Measurements from ENCODE around the gene FGF14. TPM values are rescaled to one million over a fixed set of nuclear protein-coding genes. Genes with fewer than 3 reads are reported as not detected.

FGF14 gene
- polyA plus RNA-seq, 1 of the 3 experiments (the other 2 are of a cell fraction) = 0.20 TPM

GRCh38 chr13:102035969-102036368, 365.9 kb downstream of the FGF14 start:
- TF ChIP-seq, protein P1, sequence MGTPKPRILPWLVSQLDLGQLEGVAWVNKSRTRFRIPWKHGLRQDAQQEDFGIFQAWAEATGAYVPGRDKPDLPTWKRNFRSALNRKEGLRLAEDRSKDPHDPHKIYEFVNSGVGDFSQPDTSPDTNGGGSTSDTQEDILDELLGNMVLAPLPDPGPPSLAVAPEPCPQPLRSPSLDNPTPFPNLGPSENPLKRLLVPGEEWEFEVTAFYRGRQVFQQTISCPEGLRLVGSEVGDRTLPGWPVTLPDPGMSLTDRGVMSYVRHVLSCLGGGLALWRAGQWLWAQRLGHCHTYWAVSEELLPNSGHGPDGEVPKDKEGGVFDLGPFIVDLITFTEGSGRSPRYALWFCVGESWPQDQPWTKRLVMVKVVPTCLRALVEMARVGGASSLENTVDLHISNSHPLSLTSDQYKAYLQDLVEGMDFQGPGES (IDR thresholded peaks at IDR 0.05; ENCODE audit: low read depth, low read length) = no peak
- TF ChIP-seq NRF1 (IDR thresholded peaks at IDR 0.05; ENCODE audit: low read depth, low read length) = no peak
- no peak for TF ChIP-seq TEAD4 (IDR thresholded peaks at IDR 0.05; ENCODE audit: borderline replicate concordance, insufficient read depth)
- TF ChIP-seq RFX5 (IDR thresholded peaks at IDR 0.05; ENCODE audit: low read length) = no peak
- TF ChIP-seq SIN3A (IDR thresholded peaks at IDR 0.05; ENCODE audit: borderline replicate concordance, low read depth, low read length) = no peak
- TF ChIP-seq RCOR1 (IDR thresholded peaks at IDR 0.05; ENCODE audit: low read length) = no peak
- TF ChIP-seq CHD2 (IDR thresholded peaks at IDR 0.05; ENCODE audit: low read length, partially characterized antibody) = no peak
- TF ChIP-seq MXI1 (IDR thresholded peaks at IDR 0.05; ENCODE audit: low read depth, low read length) = no peak
- no peak for TF ChIP-seq RAD21 (IDR thresholded peaks at IDR 0.05; ENCODE audit: low read length)
- no peak for DNase-seq
- no peaks in the 10 kb centered on the region for H3F3A ChIP-seq (replicated peaks; ENCODE audit: insufficient read depth)
- ChIA-PET CTCF (interaction anchor here (0.6 to 1.7 kb wide), 2 partner anchors 10 to 82 kb away, joined by 3 to 5 read pairs; no protein-coding TSS in a partner anchor), POLR2A (no interaction called here)
- H3K9ac ChIP-seq = no peak overlapping the region
- no peaks in the 10 kb centered on the region for H4K20me1 ChIP-seq (ENCODE audit: insufficient read depth)
- H2AFZ ChIP-seq (ENCODE audit: low read depth) = no peak overlapping the region
- no peaks in the 10 kb centered on the region for H3K9me3 ChIP-seq
- H3K79me2 ChIP-seq (ENCODE audit: insufficient read depth) = no peaks in the 10 kb centered on the region
- peaks cover 0 to 7% of the 10 kb centered on the region in 2 experiments; a peak in 2 of 4 replicates for H3K4me1 ChIP-seq (ENCODE audit: control insufficient read depth in 1 of 2, insufficient read depth in 2 of 2, low read depth in 1 of 2, low read length in 1 of 2)
- no peak overlapping the region for H3K4me3 ChIP-seq (ENCODE audit: low read depth in 2 of 2, low read length in 1 of 2)
- no peaks in the 10 kb centered on the region for H3K27me3 ChIP-seq (ENCODE audit: insufficient read depth)
- no peaks in the 10 kb centered on the region for H3K36me3 ChIP-seq (replicated peaks in 1 of 2; ENCODE audit: control insufficient read depth in 1 of 2, insufficient read depth in 2 of 2, low read length in 1 of 2)
- H3K9me2 ChIP-seq = no peaks in the 10 kb centered on the region
- H3K27ac ChIP-seq (ENCODE audit: low read depth in 2 of 2, low read length in 1 of 2) = no peak overlapping the region; a peak in 1 of 4 replicates
- H3K4me2 ChIP-seq = no peak overlapping the region

- H3K9ac ChIP-seq = no peak overlapping the region
- no peak for TF ChIP-seq ELF1 (IDR thresholded peaks at IDR 0.05)
- TF ChIP-seq MXI1 (IDR thresholded peaks at IDR 0.05; ENCODE audit: low read depth, low read length) = no peak
- TF ChIP-seq NFIC (IDR thresholded peaks at IDR 0.05; ENCODE audit: borderline replicate concordance) = no peak
- TF ChIP-seq TEAD4 (IDR thresholded peaks at IDR 0.05; ENCODE audit: borderline replicate concordance, insufficient read depth) = no peak
- TF ChIP-seq GABPA (IDR thresholded peaks at IDR 0.05; ENCODE audit: low read depth) = no peak
- TF ChIP-seq JUND (IDR thresholded peaks at IDR 0.05) = no peak
- TF ChIP-seq RAD21 (IDR thresholded peaks at IDR 0.05; ENCODE audit: low read length) = no peak
- no peak for TF ChIP-seq REST (IDR thresholded peaks at IDR 0.05; ENCODE audit: low read depth, low read length)
- TF ChIP-seq, protein P2, sequence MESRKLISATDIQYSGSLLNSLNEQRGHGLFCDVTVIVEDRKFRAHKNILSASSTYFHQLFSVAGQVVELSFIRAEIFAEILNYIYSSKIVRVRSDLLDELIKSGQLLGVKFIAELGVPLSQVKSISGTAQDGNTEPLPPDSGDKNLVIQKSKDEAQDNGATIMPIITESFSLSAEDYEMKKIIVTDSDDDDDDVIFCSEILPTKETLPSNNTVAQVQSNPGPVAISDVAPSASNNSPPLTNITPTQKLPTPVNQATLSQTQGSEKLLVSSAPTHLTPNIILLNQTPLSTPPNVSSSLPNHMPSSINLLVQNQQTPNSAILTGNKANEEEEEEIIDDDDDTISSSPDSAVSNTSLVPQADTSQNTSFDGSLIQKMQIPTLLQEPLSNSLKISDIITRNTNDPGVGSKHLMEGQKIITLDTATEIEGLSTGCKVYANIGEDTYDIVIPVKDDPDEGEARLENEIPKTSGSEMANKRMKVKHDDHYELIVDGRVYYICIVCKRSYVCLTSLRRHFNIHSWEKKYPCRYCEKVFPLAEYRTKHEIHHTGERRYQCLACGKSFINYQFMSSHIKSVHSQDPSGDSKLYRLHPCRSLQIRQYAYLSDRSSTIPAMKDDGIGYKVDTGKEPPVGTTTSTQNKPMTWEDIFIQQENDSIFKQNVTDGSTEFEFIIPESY (IDR thresholded peaks at IDR 0.05; ENCODE audit: borderline replicate concordance, low read depth) = no peak
- TF ChIP-seq, protein P1 (IDR thresholded peaks at IDR 0.05; ENCODE audit: low read depth, low read length) = no peak
- TF ChIP-seq EZH2phosphoT487 (IDR thresholded peaks at IDR 0.05; ENCODE audit: borderline replicate concordance, low read depth) = no peak
- TF ChIP-seq TCF12 (IDR thresholded peaks at IDR 0.05) = no peak
- no peak for TF ChIP-seq GATA2 (CRISPR knock-in tag; IDR thresholded peaks at IDR 0.05)
- TF ChIP-seq MEF2A (IDR thresholded peaks at IDR 0.05; ENCODE audit: borderline replicate concordance, low read depth) = no peak
These were observed 368.0 kb downstream of the FGF14 start for GRCh38 chr13:102033857-102034331.

More at GRCh38 chr13:102033857-102034331, 368.0 kb downstream of the FGF14 start:
- 65% methylated on average over 5 of the region's 5 CpGs for WGBS (ENCODE audit: low lambda C conversion rate)
- H3K4me1 ChIP-seq (ENCODE audit: control insufficient read depth in 1 of 2, insufficient read depth in 2 of 2, low read depth in 1 of 2, low read length in 1 of 2) = peaks cover 0 to 2% of the 10 kb centered on the region in 2 experiments; a peak in 2 of 4 replicates
- no peaks in the 10 kb centered on the region for H4K20me1 ChIP-seq (ENCODE audit: insufficient read depth)
- ChIA-PET CTCF (interaction anchor here (0.6 to 1.2 kb wide), 5 partner anchors 18 to 697 kb away, joined by 3 to 4 read pairs (median 3); no protein-coding TSS in a partner anchor), POLR2A (no interaction called here)
- H3K36me3 ChIP-seq (replicated peaks in 1 of 2; ENCODE audit: control insufficient read depth in 1 of 2, insufficient read depth in 2 of 2, low read length in 1 of 2) = no peaks in the 10 kb centered on the region
- no peaks in the 10 kb centered on the region for H3K79me2 ChIP-seq (ENCODE audit: insufficient read depth)
- H3K27me3 ChIP-seq (ENCODE audit: insufficient read depth) = no peaks in the 10 kb centered on the region
- no peak overlapping the region for H3K4me2 ChIP-seq
- no peak for DNase-seq
- no peak overlapping the region for H3K4me3 ChIP-seq (ENCODE audit: low read depth in 2 of 2, low read length in 1 of 2)
- no peaks in the 10 kb centered on the region for H3K9me2 ChIP-seq
- no peak overlapping the region for H2AFZ ChIP-seq (ENCODE audit: low read depth)
- H3F3A ChIP-seq (replicated peaks; ENCODE audit: insufficient read depth) = no peaks in the 10 kb centered on the region
- no peaks in the 10 kb centered on the region for H3K9me3 ChIP-seq
- H3K27ac ChIP-seq (ENCODE audit: low read depth in 2 of 2, low read length in 1 of 2) = no peak overlapping the region

Data from SK-N-SH (cell line).